Nephron progenitor cell (in vitro differentiated cells): Measurements from ENCODE around the gene ABCC3.

ENCODE experiments used
- DNase-seq: peaks from one replicate; pipeline ENCODE4 v3.0.0; 2021
- H3K27ac Mint-ChIP-seq: 2 replicates; pipeline ENCODE4 v1.8.0; 2021; ENCODE audit warnings: mild to moderate bottlenecking, moderate library complexity, mixed read lengths
- H3K27me3 Mint-ChIP-seq: 2 replicates; pipeline ENCODE4 v1.8.0; 2021; ENCODE audit warnings: mild to moderate bottlenecking, low read depth, mixed read lengths; ENCODE audit not compliant: poor library complexity
- H3K36me3 Mint-ChIP-seq: 2 replicates; pipeline ENCODE4 v1.8.0; 2021; ENCODE audit warnings: low read depth, mixed read lengths
- H3K4me1 Mint-ChIP-seq: 2 replicates; pipeline ENCODE4 v1.8.0; 2021; ENCODE audit warnings: mixed read lengths
- H3K4me3 Mint-ChIP-seq: 2 replicates; pipeline ENCODE4 v1.8.0; 2021; ENCODE audit warnings: mild to moderate bottlenecking, moderate library complexity, mixed read lengths
- H3K9me3 Mint-ChIP-seq: 2 replicates; pipeline ENCODE4 v1.8.0; 2021; ENCODE audit warnings: mild to moderate bottlenecking, moderate library complexity, mixed read lengths
- TF ChIP-seq, protein P1 (sequence below): fragments of 200-600 bp; sonication (generic); IDR thresholded peaks from 2 replicates; pipeline ENCODE4 v1.5.0; 2021; ENCODE audit warnings: antibody characterized with exemption

The ABCC3 gene

DNA sequence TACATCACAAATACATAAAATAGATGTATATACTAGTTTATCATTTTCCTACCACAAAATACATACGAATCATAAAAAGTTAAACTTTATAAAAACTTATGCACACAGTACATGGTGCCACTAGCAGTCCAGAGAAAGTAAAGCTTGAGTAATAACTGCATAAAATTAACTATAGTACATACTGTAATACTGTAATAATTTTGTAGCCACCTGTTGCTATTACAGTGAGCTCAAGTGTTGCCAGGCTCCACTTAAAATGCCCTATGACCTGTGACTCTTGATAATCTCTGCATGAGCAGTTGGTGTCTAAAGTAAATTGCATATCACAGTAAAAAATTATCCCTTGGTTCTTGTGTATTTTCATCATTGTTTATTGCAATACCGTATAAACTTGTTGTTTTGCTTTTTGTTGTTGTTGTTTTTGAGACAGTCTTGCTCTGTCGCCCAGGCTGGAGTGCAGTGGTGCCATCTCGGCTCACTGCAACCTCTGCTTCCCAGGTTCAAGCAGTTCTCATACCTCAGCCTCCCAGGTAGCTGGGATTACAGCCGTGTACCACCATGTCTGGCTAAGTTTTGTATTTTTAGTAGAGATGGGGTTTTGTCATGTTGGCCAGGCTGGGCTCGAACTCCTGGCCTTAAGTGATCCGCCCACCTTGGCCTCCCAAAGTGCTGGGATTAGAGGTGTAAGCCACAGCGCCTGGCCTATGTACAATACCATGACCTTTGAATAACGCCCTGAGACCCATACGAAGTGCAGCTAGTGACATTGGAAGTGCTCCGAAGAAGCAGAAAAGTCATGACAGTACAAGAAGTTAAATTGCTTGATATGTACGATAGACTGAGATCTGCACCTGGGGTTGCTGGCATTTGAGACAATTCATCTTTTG is 91.3 kb downstream of the ABCC3 start:
- H3K27ac Mint-ChIP-seq, result no peak overlapping the region
- TF ChIP-seq, protein P1, sequence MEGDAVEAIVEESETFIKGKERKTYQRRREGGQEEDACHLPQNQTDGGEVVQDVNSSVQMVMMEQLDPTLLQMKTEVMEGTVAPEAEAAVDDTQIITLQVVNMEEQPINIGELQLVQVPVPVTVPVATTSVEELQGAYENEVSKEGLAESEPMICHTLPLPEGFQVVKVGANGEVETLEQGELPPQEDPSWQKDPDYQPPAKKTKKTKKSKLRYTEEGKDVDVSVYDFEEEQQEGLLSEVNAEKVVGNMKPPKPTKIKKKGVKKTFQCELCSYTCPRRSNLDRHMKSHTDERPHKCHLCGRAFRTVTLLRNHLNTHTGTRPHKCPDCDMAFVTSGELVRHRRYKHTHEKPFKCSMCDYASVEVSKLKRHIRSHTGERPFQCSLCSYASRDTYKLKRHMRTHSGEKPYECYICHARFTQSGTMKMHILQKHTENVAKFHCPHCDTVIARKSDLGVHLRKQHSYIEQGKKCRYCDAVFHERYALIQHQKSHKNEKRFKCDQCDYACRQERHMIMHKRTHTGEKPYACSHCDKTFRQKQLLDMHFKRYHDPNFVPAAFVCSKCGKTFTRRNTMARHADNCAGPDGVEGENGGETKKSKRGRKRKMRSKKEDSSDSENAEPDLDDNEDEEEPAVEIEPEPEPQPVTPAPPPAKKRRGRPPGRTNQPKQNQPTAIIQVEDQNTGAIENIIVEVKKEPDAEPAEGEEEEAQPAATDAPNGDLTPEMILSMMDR, result no peak
- H3K9me3 Mint-ChIP-seq, result no peaks in the 10 kb centered on the region
- H3K4me3 Mint-ChIP-seq, result no peak overlapping the region
- H3K27me3 Mint-ChIP-seq, result no peaks in the 10 kb centered on the region
- H3K4me1 Mint-ChIP-seq, result peaks cover 43% of the 10 kb centered on the region
- peaks cover 34% of the 10 kb centered on the region for H3K36me3 Mint-ChIP-seq
- no peak for DNase-seq

DNA sequence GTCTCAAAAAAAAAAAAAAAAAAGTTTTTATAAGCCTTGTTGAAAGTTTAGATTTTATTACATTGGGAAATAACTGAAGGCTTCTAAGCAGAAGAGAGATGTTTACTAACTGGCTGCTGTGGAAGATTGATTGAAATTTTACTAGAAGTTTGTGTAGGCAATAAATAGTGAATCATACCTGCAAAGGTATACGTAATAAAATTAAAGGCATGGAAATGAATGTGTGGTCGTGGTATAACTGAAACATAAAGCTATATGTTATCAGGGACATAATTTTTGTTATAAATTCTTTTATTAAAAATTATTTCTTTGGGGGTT is 93.4 kb downstream of the ABCC3 start:
- peaks cover 33% of the 10 kb centered on the region for H3K36me3 Mint-ChIP-seq
- no peak overlapping the region for H3K4me3 Mint-ChIP-seq
- no peaks in the 10 kb centered on the region for H3K27me3 Mint-ChIP-seq
- H3K9me3 Mint-ChIP-seq, result no peaks in the 10 kb centered on the region
- TF ChIP-seq, protein P1, result no peak
- no peak overlapping the region for H3K27ac Mint-ChIP-seq
- H3K4me1 Mint-ChIP-seq, result peaks cover 24% of the 10 kb centered on the region
- DNase-seq, result no peak

DNA sequence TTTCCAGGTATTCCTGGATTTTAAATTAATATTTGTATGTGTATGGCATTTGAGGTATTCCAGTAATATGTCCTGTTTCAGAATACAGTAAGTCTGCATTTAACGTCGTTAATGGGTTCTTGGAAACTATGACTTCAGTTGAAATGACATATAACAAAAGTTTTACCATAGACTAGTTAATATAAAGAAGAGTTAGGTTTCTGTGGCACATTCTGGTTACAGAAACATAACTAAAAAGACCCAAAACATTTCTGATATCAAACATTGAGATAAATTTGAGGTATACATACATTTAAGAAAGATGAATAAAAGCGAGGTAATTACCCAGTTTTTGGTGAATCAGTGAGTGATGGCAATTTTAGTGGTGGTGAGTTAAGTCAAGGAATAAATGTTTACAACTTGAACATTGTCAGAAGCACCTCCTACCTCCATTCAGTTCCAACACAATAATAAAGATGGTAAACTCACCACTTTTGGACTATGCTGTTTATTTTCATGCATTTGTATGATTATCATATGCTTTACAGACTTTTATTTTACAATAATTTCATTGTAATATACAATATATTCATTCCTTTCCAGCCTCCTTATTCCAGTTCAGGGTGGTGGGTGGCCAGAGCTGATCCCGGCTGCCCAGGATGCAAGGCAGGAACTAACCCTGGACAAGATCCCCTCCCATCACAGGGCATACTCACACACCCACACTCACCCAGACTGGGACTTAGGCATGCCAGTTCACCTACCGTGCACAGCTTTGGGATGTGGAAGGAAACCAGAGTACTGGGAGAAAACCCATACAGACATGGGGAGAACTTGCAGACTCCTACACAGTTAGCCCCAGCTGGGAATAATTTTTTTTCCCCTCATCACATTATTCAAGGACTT is 94.4 kb downstream of the ABCC3 start:
- H3K36me3 Mint-ChIP-seq, result peaks cover 29% of the 10 kb centered on the region
- H3K4me3 Mint-ChIP-seq, result no peak overlapping the region
- H3K9me3 Mint-ChIP-seq, result no peaks in the 10 kb centered on the region
- no peak overlapping the region for H3K27ac Mint-ChIP-seq
- H3K27me3 Mint-ChIP-seq, result no peaks in the 10 kb centered on the region
- peaks cover 23% of the 10 kb centered on the region for H3K4me1 Mint-ChIP-seq
- TF ChIP-seq, protein P1, result no peak
- no peak for DNase-seq

DNA sequence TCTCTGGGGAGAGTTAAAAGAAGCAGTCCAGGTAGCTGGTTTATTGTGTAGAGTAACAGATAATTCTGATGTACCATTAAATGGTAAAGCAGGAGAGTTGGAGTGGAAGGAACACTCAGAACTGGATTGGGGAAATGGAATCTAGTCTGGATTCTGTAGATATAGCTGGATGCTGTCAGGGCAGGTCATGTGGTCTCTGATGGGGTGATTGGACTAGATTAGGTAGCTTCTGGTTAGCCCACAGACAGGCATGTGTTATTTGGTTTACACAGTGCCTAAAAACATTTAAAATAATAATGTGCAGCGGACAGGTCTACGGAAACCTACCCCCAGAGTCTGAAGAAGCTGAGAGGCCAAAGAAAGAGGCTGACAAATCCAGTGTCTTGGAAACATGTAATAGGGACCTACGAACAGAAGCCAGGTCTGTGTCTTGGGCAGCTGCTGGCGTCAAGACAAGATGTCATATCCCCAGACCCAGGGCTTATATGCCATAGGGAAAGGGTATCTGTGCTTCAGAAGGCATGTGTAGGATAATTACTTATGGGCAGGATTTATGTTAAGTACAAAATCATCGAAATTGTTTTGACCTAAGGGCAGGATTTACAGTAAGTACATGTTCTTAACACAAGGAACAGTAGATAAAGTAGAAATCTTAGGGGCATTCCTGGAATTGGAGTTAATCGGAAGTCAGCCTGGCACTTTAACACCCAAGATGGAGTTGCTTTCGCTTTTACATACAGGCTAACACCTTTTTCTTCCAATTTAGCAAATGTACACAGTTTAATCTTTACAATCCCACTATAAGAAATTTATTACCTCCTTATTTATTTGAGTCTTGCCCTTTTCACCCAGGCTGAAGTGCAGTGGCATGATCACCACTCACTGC is 97.1 kb downstream of the ABCC3 start:
- Mint-ChIP-seq H3K4me3 (no peak overlapping the region), H3K36me3 (peaks cover 31% of the 10 kb centered on the region), H3K4me1 (peaks cover 15% of the 10 kb centered on the region), H3K9me3 (no peaks in the 10 kb centered on the region), H3K27ac (peak overlapping the region; percentile 37), H3K27me3 (no peaks in the 10 kb centered on the region)
- TF ChIP-seq, protein P1, result no peak
- no peak for DNase-seq

DNA sequence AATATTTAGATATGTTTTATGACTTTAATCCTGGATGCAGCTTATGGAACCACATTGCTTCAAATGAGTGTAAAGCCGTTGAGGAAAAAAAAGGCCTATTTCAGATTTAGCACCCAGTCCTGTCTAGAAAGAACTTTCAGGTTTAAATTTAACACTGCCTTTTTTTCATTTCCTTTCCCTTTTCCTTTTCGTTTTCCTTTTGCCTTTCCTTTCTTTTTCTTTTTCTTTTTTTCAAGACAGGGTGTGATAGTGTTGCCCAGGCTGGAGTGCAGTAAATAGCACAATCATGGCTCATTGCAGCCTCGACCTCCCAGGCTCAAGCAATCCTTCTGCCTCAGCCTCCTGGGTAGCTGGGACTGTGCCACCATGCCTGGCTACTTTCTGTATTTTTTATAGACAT is 100.6 kb downstream of the ABCC3 start:
- Mint-ChIP-seq H3K36me3 (peaks cover 52% of the 10 kb centered on the region), H3K27me3 (no peaks in the 10 kb centered on the region), H3K4me3 (no peak overlapping the region), H3K9me3 (no peaks in the 10 kb centered on the region), H3K27ac (no peak overlapping the region), H3K4me1 (no peaks in the 10 kb centered on the region)
- no peak for DNase-seq
- TF ChIP-seq, protein P1, result no peak
